NCI-H2171 treated with DMSO at 0.1 percent for 48 hours (cell line): ENCODE data around the gene BCL3.

Experiments
- DNase-seq: peaks from one replicate; lab custom pipeline; 2025; lab: John Stamatoyannopoulos, UW

The BCL3 gene

GRCh38 chr19:44741841-44742329, 6.6 kb upstream of the BCL3 start:
- DNase-seq, result peak; percentile 71

- no peak for DNase-seq
These were observed 6.0 kb upstream of the BCL3 start for GRCh38 chr19:44742330-44743061.

- no peak for DNase-seq
These were observed 3.6 kb upstream of the BCL3 start for GRCh38 chr19:44744871-44745332.

- no peak for DNase-seq
These were observed 3.1 kb upstream of the BCL3 start for GRCh38 chr19:44745341-44745831.

- DNase-seq, result no peak
These were observed 2.5 kb upstream of the BCL3 start for GRCh38 chr19:44745887-44746600.

- DNase-seq, result no peak
These were observed 1.9 kb upstream of the BCL3 start for GRCh38 chr19:44746616-44746945.

- peak; percentile 49 for DNase-seq
These were observed 1.4 kb upstream of the BCL3 start for GRCh38 chr19:44746946-44747738.

- DNase-seq, result peak; percentile 50
These were observed 626 bp upstream of the BCL3 start for GRCh38 chr19:44747739-44748425.

GRCh38 chr19:44749292-44749691, 784 bp downstream of the BCL3 start:
- no peak for DNase-seq

GRCh38 chr19:44749994-44750393, 1.5 kb downstream of the BCL3 start:
- no peak for DNase-seq

- no peak for DNase-seq
These were observed 3.8 kb downstream of the BCL3 start for GRCh38 chr19:44752123-44752815.

GRCh38 chr19:44752816-44753625, 4.5 kb downstream of the BCL3 start:
- DNase-seq, result peak; percentile 54

- no peak for DNase-seq
These were observed 5.1 kb downstream of the BCL3 start for GRCh38 chr19:44753626-44753931.

GRCh38 chr19:44753932-44754749, 5.6 kb downstream of the BCL3 start:
- DNase-seq, result no peak

GRCh38 chr19:44754750-44755080, 6.2 kb downstream of the BCL3 start:
- no peak for DNase-seq

- DNase-seq, result no peak
These were observed 6.7 kb downstream of the BCL3 start for GRCh38 chr19:44755219-44755618.

- DNase-seq, result no peak
These were observed 7.6 kb downstream of the BCL3 start for GRCh38 chr19:44756089-44756562.

- no peak for DNase-seq
These were observed 8.7 kb downstream of the BCL3 start for GRCh38 chr19:44757057-44757734.
